SK-N-SH treated with all-trans-retinoic acid at 6 μM for 48 hours (cell line): ENCODE results near the gene SRGAP1.

Source experiments
- ATAC-seq: fragments of 200-7000 bp; cut with Tn5 transposase; 3 replicates; pipeline ENCODE4 v1.9.1; 2020; ENCODE audit warnings: mild to moderate bottlenecking, moderate library complexity
- BACH2 ChIP-seq: fragments of 250-450 bp; sonication (Bioruptor Pico); IDR thresholded peaks from 2 replicates; pipeline ENCODE4 v1.9.0; 2021; ENCODE audit warnings: mild to moderate bottlenecking, borderline replicate concordance
- CSDC2 ChIP-seq: fragments of 250-450 bp; sonication (Bioruptor Pico); IDR thresholded peaks from 2 replicates; pipeline ENCODE4 v1.5.0; 2020; ENCODE audit warnings: mild to moderate bottlenecking, moderate library complexity
- ESRRG ChIP-seq: fragments of 250-450 bp; sonication (Bioruptor Pico); IDR thresholded peaks from 2 replicates; pipeline ENCODE4 v1.6.1; 2021; ENCODE audit warnings: mild to moderate bottlenecking
- GLIS3 ChIP-seq: fragments of 250-450 bp; sonication (Bioruptor Pico); IDR thresholded peaks from 2 replicates; pipeline ENCODE4 v1.5.0; 2020; ENCODE audit warnings: mild to moderate bottlenecking, moderate library complexity
- ISL1 ChIP-seq: fragments of 250-450 bp; sonication (Bioruptor Pico); IDR thresholded peaks from 2 replicates; pipeline ENCODE4 v2.1.2; 2022; ENCODE audit warnings: mild to moderate bottlenecking, moderate library complexity
- RARB ChIP-seq: fragments of 250-450 bp; sonication (Bioruptor Pico); IDR thresholded peaks from 2 replicates; pipeline ENCODE4 v1.8.0; 2021; ENCODE audit warnings: mild to moderate bottlenecking, moderate library complexity
- SNAI2 ChIP-seq: fragments of 250-450 bp; sonication (Bioruptor Pico); IDR thresholded peaks from 2 replicates; pipeline ENCODE4 v1.5.0; 2020; ENCODE audit warnings: mild to moderate bottlenecking, moderate library complexity
- TCF4 ChIP-seq: fragments of 250-450 bp; sonication (Bioruptor Pico); IDR thresholded peaks from 2 replicates; pipeline ENCODE4 v1.8.0; 2021; ENCODE audit warnings: mild to moderate bottlenecking, moderate library complexity, borderline replicate concordance
- TOX ChIP-seq: fragments of 250-450 bp; sonication (Bioruptor Pico); IDR thresholded peaks from 2 replicates; pipeline ENCODE4 v1.8.0; 2021; ENCODE audit warnings: mild to moderate bottlenecking, moderate library complexity, borderline replicate concordance
- ZFP30 ChIP-seq: fragments of 450-650 bp; formaldehyde crosslinking; IDR thresholded peaks from 2 replicates; pipeline ENCODE4 v1.5.0; 2022; ENCODE audit warnings: mild to moderate bottlenecking, moderate library complexity
- ZNF565 ChIP-seq: fragments of 450-650 bp; formaldehyde crosslinking; conservative IDR thresholded peaks from 2 replicates; pipeline ENCODE4 v1.5.0; 2020; ENCODE audit warnings: low read depth, mild to moderate bottlenecking, moderate library complexity
- TF ChIP-seq, protein P1 (sequence below): fragments of 250-450 bp; sonication (Bioruptor Pico); IDR thresholded peaks from 2 replicates; pipeline ENCODE4 v1.8.0; 2020; ENCODE audit warnings: mild to moderate bottlenecking, moderate library complexity, borderline replicate concordance
- TF ChIP-seq, protein P2 (sequence below): fragments of 250-450 bp; sonication (Bioruptor Pico); IDR thresholded peaks from 2 replicates; pipeline ENCODE4 v1.8.0; 2021; ENCODE audit warnings: low read depth, mild to moderate bottlenecking, moderate library complexity, borderline replicate concordance
- TF ChIP-seq, protein P3 (sequence below): fragments of 250-450 bp; sonication (Bioruptor Pico); IDR thresholded peaks from 2 replicates; pipeline ENCODE4 v1.5.0; 2020; ENCODE audit warnings: mild to moderate bottlenecking, moderate library complexity
- TF ChIP-seq, protein P4 (sequence below): fragments of 250-450 bp; sonication (Bioruptor Pico); IDR thresholded peaks from 2 replicates; pipeline ENCODE4 v1.5.1; 2020; ENCODE audit warnings: low read depth, mild to moderate bottlenecking, moderate library complexity

The SRGAP1 gene

DNA sequence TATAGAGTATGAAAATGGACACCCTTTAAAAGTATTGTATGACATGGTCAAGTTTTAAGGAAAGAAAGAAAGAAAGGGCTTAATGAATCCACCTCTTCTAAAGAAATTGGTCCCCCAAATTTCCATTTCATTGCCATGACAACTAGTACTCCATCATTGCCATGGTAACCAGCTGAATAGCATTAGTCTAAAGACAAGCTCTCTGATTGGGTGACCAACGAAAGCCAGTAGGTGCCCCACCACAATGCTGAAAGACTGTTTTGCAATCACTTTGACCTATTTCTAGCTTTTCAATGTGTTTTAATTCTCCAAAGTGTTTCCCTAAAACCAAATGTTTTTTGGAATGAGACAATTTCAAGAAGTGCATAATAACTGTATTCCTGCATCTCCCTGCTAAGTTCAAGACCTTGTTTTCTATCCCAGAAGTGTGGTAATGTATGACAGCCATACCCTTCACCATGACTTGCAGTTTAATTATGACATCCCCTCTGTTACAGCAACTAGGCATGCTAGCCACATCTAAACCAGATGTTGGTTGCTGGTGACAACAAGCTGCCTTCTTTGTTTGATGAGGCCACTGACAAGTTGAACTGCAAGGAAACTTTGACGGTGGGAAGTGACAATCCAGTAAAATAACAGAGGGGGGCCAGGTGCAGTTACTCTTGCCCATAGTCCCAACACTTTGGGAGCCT, 330.9 kb downstream of the SRGAP1 start:
- TF ChIP-seq BACH2 (CRISPR knock-in tag) (no peak), ZFP30 (CRISPR knock-in tag) (no peak), ZNF565 (no peak), SNAI2 (CRISPR knock-in tag) (no peak)
- TF ChIP-seq, protein P1, sequence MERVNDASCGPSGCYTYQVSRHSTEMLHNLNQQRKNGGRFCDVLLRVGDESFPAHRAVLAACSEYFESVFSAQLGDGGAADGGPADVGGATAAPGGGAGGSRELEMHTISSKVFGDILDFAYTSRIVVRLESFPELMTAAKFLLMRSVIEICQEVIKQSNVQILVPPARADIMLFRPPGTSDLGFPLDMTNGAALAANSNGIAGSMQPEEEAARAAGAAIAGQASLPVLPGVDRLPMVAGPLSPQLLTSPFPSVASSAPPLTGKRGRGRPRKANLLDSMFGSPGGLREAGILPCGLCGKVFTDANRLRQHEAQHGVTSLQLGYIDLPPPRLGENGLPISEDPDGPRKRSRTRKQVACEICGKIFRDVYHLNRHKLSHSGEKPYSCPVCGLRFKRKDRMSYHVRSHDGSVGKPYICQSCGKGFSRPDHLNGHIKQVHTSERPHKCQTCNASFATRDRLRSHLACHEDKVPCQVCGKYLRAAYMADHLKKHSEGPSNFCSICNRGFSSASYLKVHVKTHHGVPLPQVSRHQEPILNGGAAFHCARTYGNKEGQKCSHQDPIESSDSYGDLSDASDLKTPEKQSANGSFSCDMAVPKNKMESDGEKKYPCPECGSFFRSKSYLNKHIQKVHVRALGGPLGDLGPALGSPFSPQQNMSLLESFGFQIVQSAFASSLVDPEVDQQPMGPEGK (CRISPR knock-in tag) = no peak
- TF ChIP-seq, protein P2, sequence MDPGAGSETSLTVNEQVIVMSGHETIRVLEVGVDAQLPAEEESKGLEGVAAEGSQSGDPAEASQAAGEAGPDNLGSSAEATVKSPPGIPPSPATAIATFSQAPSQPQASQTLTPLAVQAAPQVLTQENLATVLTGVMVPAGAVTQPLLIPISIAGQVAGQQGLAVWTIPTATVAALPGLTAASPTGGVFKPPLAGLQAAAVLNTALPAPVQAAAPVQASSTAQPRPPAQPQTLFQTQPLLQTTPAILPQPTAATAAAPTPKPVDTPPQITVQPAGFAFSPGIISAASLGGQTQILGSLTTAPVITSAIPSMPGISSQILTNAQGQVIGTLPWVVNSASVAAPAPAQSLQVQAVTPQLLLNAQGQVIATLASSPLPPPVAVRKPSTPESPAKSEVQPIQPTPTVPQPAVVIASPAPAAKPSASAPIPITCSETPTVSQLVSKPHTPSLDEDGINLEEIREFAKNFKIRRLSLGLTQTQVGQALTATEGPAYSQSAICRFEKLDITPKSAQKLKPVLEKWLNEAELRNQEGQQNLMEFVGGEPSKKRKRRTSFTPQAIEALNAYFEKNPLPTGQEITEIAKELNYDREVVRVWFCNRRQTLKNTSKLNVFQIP (CRISPR knock-in tag) = no peak
- TF ChIP-seq, protein P3, sequence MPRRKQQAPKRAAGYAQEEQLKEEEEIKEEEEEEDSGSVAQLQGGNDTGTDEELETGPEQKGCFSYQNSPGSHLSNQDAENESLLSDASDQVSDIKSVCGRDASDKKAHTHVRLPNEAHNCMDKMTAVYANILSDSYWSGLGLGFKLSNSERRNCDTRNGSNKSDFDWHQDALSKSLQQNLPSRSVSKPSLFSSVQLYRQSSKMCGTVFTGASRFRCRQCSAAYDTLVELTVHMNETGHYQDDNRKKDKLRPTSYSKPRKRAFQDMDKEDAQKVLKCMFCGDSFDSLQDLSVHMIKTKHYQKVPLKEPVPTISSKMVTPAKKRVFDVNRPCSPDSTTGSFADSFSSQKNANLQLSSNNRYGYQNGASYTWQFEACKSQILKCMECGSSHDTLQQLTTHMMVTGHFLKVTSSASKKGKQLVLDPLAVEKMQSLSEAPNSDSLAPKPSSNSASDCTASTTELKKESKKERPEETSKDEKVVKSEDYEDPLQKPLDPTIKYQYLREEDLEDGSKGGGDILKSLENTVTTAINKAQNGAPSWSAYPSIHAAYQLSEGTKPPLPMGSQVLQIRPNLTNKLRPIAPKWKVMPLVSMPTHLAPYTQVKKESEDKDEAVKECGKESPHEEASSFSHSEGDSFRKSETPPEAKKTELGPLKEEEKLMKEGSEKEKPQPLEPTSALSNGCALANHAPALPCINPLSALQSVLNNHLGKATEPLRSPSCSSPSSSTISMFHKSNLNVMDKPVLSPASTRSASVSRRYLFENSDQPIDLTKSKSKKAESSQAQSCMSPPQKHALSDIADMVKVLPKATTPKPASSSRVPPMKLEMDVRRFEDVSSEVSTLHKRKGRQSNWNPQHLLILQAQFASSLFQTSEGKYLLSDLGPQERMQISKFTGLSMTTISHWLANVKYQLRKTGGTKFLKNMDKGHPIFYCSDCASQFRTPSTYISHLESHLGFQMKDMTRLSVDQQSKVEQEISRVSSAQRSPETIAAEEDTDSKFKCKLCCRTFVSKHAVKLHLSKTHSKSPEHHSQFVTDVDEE = no peak
- ATAC-seq = no peak

DNA sequence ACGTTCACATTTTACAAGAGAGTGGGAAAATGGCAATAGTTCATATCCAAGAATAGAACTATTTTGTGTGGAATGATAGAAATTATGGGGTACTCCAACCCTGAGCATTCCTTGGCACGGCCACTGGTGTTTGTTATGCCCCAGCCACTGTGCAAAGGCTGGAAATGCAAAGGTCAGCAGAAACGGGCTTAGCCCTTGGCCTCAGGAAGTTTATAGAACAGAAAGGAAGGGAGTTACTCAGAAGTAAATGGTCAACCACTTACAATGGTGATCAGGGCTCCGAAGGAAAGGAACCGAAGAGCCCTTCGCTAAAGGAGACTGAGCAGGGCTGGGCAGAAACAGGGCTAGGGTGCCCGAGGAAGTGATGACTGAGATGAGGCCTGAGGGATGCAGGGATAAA, 332.5 kb downstream of the SRGAP1 start:
- TF ChIP-seq TCF4 (CRISPR knock-in tag) = no peak
- no peak for ATAC-seq

DNA sequence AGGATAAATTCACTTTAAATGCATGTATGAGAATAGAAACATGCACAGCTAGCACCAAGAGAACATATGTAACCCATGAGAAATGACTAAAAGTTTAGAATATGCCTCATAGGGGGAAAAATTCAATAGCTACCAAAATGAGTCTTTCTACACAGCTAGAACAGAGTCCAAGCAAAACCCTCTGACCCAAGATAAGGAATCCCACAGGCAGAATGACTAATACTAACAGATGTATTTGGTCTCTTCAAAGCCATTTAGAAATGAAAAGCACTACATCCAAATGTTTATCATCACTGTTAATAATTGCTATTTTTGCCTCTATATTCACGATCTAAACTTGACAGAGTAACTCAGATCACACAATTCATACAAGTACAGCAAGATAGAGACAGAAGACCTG, 333.6 kb downstream of the SRGAP1 start:
- TF ChIP-seq ISL1 (CRISPR knock-in tag) (peak; percentile 27; the same call in 1 of the 2 replicates), ESRRG (CRISPR knock-in tag) (no peak)
- ATAC-seq = peak; percentile 8; the same call in 2 of the 3 replicates

DNA sequence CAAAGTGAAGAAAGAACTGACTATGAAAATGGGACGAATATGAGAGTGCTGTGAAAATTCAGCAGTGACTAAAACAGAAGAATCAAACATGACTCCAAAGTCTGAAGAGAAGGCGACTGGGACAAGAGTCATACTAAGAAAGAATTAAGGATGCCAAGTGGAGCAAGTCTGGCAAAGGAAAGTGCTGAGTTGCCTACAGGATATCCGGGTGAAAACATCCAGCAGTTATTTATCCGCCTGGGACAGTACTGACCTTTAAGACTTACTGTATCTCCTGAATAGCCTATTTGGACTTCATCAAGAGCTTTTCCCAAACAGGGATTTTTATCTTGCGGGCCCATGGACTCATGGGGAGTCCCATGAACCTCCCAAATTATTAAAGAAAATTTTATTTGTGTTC, 336.5 kb downstream of the SRGAP1 start:
- peak; percentile 73 for ATAC-seq
- TF ChIP-seq, protein P2 (CRISPR knock-in tag) = no peak
- TF ChIP-seq, protein P4, sequence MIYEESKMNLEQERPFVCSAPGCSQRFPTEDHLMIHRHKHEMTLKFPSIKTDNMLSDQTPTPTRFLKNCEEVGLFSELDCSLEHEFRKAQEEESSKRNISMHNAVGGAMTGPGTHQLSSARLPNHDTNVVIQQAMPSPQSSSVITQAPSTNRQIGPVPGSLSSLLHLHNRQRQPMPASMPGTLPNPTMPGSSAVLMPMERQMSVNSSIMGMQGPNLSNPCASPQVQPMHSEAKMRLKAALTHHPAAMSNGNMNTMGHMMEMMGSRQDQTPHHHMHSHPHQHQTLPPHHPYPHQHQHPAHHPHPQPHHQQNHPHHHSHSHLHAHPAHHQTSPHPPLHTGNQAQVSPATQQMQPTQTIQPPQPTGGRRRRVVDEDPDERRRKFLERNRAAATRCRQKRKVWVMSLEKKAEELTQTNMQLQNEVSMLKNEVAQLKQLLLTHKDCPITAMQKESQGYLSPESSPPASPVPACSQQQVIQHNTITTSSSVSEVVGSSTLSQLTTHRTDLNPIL (CRISPR knock-in tag) = no peak
- no peak for TF ChIP-seq SNAI2 (CRISPR knock-in tag)
- TF ChIP-seq TOX = no peak
- TF ChIP-seq GLIS3 = no peak
- no peak for TF ChIP-seq RARB (CRISPR knock-in tag)
- no peak for TF ChIP-seq TCF4 (CRISPR knock-in tag)
- TF ChIP-seq, protein P3 = no peak
- no peak for TF ChIP-seq ZFP30 (CRISPR knock-in tag)
- TF ChIP-seq CSDC2 (CRISPR knock-in tag) = no peak
